Measurements from ENCODE around the gene GCGR.
A peak's percentile ranks its signal among the peaks of the same experiment; 100 is the strongest.

The GCGR gene

GRCh38 chr17:81845881-81846742 is 42.2 kb downstream of the GCGR start:
- FAIRE-seq (no peak), DNase-seq (ENCODE audit: low spot score) (no peak)

DNA sequence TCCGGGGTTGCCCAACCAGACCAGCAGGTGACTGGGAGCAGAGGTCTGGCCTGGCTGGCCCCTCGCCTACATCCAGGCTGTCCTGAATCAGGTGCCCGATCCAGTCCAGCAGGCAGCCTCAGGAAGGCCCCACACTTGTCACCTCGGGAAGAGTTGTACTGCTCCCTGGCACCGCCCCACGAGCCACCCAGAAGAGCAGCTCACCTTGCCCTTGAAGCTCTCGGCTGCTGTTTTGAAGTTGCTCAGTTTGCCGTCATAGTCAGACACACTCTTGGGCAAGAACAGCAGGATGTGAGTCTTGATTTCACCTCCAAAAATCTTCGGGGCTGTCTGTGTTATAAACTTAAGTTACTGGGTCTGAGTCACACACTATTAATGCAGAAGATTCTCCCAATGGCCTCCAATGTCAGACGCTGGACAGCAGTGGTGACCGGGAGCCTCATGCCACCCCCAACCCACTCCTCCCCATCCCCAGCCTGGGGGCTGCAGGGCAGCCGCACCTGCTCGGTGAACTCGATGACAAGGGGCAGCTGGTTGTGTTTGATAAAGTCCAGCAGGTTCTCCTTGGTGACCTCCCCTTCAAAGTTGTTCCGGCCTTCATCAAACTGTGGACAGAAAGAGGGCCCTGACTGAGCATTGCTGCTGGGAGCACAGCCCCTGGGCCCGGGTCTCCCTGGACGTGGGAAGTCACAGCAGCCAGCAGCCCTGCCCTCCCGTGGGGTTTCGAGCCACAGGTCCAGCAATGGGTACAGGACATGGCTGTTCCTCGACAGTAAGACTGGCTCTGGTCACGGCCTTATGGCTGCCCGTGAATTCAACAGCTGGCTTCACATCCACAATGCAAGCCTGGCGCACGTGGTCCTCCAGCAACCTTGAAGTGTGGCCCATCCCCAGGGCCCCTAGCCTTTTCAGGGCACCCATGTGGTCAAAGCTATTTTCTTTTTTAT is 43.1 kb downstream of the GCGR start:
- FAIRE-seq, result no peak
- DNase-seq (ENCODE audit: low spot score), result no peak

- FAIRE-seq, result no peak
These were observed 45.5 kb downstream of the GCGR start for GRCh38 chr17:81849457-81849856.

GRCh38 chr17:81851423-81851822 is 47.5 kb downstream of the GCGR start:
- DNase-seq (ENCODE audit: low spot score) (no peak), FAIRE-seq (peak; percentile 76)

More at GRCh38 chr17:81849457-81849856, 45.5 kb downstream of the GCGR start:
- DNase-seq (ENCODE audit: low spot score), result no peak

GRCh38 chr17:81852237-81852636 is 48.3 kb downstream of the GCGR start:
- DNase-seq (ENCODE audit: low spot score), result no peak

DNA sequence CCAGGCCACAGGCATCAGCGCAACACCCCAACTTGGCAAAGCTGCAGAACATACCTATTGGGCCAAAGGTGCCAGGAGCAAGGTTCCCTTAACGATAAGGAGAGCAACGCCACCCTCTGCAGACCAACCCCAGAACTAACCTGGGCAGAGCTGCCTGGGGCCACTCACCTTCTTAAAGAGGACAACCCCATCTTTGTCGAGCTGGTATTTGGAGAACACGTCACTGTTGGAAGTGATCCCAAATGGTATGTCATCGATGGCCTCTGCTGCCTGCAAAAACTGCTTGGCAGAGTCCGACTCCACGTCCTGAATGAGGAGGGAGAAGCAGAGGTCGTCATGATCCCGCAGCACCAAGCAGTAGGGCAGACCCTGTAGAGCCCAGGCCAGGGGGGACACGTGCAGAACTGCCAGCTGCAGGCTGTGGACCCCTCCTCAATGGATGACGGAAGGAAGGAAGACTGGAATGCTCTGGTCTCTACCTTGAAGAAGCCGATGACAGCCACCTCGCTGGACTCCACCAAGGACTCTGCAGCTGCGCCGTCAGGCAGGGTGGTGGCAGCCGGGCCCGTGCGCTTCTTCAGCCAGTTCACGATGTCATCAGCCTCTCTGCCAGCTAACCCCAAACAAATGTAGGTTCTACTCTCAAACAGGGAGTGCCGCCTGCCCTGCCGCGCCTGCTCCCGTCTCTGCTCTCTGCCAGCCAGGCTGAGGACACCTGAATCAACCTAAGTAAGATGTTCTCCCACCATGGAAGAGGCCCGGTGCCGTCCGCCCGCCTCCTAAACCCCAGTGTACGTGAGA is 51.2 kb downstream of the GCGR start:
- no peak for DNase-seq (ENCODE audit: low spot score)
- FAIRE-seq, result peak; percentile 84

More at GRCh38 chr17:81852237-81852636, 48.3 kb downstream of the GCGR start:
- FAIRE-seq, result peak; percentile 9

- FAIRE-seq, result no peak
- no peak for DNase-seq (ENCODE audit: low spot score)
These were observed 54.4 kb downstream of the GCGR start for GRCh38 chr17:81858170-81858966.

- FAIRE-seq (no peak), DNase-seq (ENCODE audit: low spot score) (no peak)
These were observed 55.3 kb downstream of the GCGR start for GRCh38 chr17:81858967-81859905.

DNA sequence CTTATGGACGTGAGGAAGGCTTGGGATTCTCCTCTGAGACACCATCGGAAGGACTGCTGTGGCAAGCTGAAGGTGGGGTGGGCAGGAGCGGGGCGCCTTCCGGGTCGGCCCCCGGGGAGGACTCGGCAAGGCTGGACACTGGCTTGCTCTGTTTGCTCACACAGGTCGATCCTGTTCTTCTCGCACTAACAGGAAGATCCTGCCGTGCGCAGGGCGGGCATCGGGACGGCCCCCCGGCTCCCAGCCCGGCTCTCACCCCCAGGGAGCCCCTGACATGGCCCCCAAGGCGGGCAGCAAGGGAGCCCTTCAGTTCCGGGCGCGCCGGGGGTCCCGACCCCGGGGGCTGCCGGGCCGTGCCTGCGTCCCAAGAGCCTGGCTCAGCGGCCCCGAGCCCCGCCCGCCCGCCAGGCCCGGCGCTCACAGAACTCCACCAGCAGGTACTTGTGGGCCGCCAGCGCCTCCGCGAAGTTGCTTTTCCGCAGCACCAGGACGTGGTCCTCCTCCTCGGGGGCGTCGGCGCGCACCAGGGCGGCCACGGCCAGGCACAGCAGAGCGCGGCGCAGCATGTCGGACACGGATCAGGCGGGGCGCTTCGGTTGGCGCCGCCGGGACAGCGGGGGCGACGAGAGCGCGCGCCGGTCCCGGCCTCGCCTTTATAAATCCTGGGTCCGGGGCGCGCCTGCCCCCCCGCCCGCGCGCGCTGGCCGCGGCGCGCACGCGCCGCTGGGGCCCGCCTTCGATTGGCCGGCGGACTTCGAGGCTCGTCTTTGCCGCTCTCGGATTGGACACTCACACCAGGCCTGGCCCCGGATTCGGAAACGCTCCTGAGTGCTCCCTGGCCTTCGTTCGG is 56.2 kb downstream of the GCGR start, which contains the start of gene P4HB:
Gene P4HB (minus strand): TSS at position 630 of the 850 bp plus-strand sequence. CDS start 64 bp downstream, at position 566.
- DNase-seq (ENCODE audit: low spot score) (no peak), FAIRE-seq (no peak)

- FAIRE-seq (peak; percentile 95), DNase-seq (ENCODE audit: low spot score) (peak; percentile 100)
These were observed 57.0 kb downstream of the GCGR start for GRCh38 chr17:81860756-81861568.

DNA sequence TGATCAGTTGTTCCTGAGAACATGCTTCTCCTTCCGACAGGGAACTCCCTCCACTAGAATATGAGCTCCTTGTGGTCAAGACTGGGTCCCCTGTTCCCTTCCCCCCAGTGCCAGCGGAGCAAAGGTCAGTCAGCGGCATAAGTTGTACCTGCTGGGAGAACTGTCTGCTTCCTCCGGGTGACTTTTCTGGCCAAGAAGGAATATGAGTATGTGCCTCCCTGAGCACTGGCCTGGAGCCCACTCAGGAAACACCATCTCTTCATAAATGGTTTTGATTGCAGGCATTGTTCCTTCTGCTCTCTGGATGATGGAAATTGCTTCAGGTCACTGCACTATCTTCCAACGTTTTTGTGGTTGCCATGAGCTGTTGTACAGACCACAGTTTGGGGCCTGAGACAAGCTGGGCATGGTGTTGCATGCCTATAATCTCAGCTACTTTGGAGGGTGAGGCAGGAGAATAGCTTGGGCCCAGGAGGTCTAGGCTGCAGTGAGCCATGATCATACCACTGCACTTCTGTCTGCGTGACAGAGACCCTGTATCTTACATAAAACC is 59.2 kb downstream of the GCGR start:
- no peak for FAIRE-seq
- DNase-seq (ENCODE audit: low spot score), result no peak

Measured in urothelium cell line (cell line).